ENCODE measurements around the gene C19orf73. TPM values are rescaled to one million over a fixed set of nuclear protein-coding genes. Genes with fewer than 3 reads are reported as not detected.
A peak's percentile ranks its signal among the peaks of the same experiment; 100 is the strongest.

The C19orf73 gene
- total RNA-seq, 1 experiment from 2014 or later: 1.5 TPM

DNA sequence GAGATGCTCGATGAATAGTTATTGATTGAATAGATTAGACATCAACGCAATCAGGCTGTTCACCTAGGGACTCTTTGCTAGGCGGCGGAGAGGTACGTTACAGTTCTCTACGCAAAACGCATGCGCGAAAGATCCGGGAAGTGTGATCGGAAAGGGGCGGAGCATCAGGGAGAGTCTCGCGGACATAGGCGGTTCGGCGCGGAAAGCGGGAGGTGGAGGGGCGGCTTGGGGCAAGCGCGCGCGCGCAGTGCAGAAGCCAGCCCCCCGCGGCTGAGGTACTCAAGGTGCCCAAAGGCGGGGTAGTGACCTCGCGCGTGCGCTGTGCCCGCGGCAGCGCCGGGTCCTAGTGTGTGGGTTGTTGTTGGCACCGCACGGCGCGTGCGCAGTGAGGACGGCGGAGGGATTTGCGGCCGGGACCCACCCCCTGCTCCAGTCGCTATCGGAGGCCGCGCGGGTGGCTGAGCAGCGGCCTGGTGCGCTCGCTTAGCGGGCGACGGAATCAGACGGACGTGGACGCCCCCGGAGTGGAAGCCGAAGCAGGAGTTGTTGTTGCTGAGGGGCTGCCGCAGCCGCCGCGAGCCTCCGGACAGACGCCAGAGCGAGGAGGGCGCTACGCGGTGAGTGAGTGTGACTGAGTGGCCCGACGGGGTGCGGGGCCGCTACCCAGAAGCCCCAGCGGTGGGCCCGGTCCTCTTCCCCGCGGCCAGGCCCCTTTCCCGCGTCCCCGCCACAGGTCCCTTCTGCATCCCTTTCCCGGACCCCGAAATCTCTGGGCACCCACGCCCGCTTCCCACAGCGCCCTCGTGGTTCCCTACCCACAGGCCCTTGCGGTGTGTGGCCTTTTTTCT is 33.7 kb downstream of the C19orf73 start, which contains the start of gene SNRNP70:
TSS of gene SNRNP70 (plus strand) at position 432 of the 848 bp plus-strand sequence. CDS start 964 bp downstream, outside the sequence.
- Histone ChIP-seq H3F3A (ENCODE audit: insufficient read depth, low read depth) (peaks cover 14% of the 10 kb centered on the region; the same call in 1 of the 2 replicates), H3K36me3 (ENCODE audit: low read depth) (peaks cover 25% of the 10 kb centered on the region), H3K27ac (peak within 1 kb of the TSS; percentile 41), H3K9me3 (ENCODE audit: insufficient read depth, low read depth) (no peaks in the 10 kb centered on the region), H3K4me1 (replicated peaks; ENCODE audit: insufficient read depth) (peaks cover 15% of the 10 kb centered on the region), H3K9me2 (ENCODE audit: insufficient read depth) (no peaks in the 10 kb centered on the region), H3K27me3 (ENCODE audit: insufficient read depth, low read depth) (no peaks in the 10 kb centered on the region), H3K4me2 (peak within 1 kb of the TSS; percentile 100), H3K4me3 (peak within 1 kb of the TSS; percentile 77), H2AFZ (peak within 1 kb of the TSS; percentile 90), H3K79me2 (ENCODE audit: low read depth) (peaks cover 50% of the 10 kb centered on the region), H4K20me1 (ENCODE audit: insufficient read depth) (peaks cover 47% of the 10 kb centered on the region)
- ChIA-PET CTCF (no interaction called here), POLR2A (ENCODE audit: unreplicated experiment) (no interaction called here)
- BruUV-seq (replicated peaks): no TSS peak
- TF ChIP-seq EZH2 (IDR thresholded peaks at IDR 0.05; ENCODE audit: low read depth): no peak
- TF ChIP-seq, protein P1, sequence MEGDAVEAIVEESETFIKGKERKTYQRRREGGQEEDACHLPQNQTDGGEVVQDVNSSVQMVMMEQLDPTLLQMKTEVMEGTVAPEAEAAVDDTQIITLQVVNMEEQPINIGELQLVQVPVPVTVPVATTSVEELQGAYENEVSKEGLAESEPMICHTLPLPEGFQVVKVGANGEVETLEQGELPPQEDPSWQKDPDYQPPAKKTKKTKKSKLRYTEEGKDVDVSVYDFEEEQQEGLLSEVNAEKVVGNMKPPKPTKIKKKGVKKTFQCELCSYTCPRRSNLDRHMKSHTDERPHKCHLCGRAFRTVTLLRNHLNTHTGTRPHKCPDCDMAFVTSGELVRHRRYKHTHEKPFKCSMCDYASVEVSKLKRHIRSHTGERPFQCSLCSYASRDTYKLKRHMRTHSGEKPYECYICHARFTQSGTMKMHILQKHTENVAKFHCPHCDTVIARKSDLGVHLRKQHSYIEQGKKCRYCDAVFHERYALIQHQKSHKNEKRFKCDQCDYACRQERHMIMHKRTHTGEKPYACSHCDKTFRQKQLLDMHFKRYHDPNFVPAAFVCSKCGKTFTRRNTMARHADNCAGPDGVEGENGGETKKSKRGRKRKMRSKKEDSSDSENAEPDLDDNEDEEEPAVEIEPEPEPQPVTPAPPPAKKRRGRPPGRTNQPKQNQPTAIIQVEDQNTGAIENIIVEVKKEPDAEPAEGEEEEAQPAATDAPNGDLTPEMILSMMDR (conservative IDR thresholded peaks at IDR 0.05): 0 out of 2 replicates have a peak, but pooled peaks have one; percentile 27
- intact Hi-C loops (cut with micrococcal nuclease; ENCODE audit: unreplicated experiment): no loop called here
- peak; percentile 97 to 100 for DNase-seq

DNA sequence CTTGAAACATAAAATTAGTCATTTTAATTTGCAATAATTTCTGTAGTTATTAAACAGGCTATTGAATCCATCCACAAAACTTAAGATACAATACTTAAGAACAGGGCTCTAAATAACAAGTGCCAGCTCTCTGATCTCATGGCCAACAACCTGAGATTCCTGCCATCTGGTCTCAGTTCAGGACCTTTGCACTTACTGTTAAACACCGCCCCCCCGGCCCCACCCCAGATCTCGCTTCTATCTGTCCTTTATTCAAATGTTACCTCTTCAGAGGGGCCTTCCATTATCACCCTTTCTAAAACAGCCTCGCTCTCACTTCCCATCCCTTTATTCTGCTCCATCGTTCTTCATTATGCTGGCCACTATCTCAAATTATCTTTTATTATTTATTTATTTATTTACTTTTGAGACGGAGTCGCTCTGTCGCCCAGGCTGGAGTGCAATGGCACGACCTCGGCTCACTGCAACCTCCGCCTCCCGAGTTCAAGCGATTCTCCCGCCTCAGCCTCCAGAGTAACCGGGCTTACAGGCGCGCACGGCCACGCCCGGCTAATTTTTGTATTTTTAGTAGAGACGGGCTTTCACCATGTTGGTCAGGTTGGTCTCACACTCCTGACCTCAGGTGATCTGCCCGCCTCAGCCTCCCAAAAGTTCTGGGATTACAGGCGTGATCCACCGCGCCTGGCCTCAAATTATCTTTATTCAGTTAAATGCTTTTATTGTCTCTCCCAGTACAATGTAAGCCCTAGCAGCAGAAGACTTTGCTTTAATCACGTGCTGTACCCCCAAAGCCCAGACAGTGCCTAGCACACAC is 34.5 kb downstream of the C19orf73 start:
- H3K4me1 ChIP-seq (replicated peaks; ENCODE audit: insufficient read depth): peaks cover 15% of the 10 kb centered on the region
- 0 out of 2 replicates have a peak overlapping the region, but pooled peaks have one; percentile 14 for H3K27ac ChIP-seq
- H2AFZ ChIP-seq: peak overlapping the region; percentile 90
- H3F3A ChIP-seq (ENCODE audit: insufficient read depth, low read depth): peaks cover 12% of the 10 kb centered on the region; the same call in 1 of the 2 replicates
- peak overlapping the region; percentile 78 for H3K4me2 ChIP-seq
- intact Hi-C loops (cut with micrococcal nuclease; ENCODE audit: unreplicated experiment): no loop called here
- no peaks in the 10 kb centered on the region for H3K9me2 ChIP-seq (ENCODE audit: insufficient read depth)
- ChIA-PET POLR2A (ENCODE audit: unreplicated experiment) (no interaction called here), CTCF (no interaction called here)
- no peak for DNase-seq
- H3K79me2 ChIP-seq (ENCODE audit: low read depth): peaks cover 42% of the 10 kb centered on the region
- H3K4me3 ChIP-seq: peak overlapping the region; percentile 77
- peaks cover 16% of the 10 kb centered on the region for H3K36me3 ChIP-seq (ENCODE audit: low read depth)
- TSS peak; percentile 96 for BruUV-seq (replicated peaks)
- peaks cover 38% of the 10 kb centered on the region for H4K20me1 ChIP-seq (ENCODE audit: insufficient read depth)
- H3K9me3 ChIP-seq (ENCODE audit: insufficient read depth, low read depth): no peaks in the 10 kb centered on the region
- H3K27me3 ChIP-seq (ENCODE audit: insufficient read depth, low read depth): no peaks in the 10 kb centered on the region
- TF ChIP-seq EZH2 (IDR thresholded peaks at IDR 0.05; ENCODE audit: low read depth): no peak

DNA sequence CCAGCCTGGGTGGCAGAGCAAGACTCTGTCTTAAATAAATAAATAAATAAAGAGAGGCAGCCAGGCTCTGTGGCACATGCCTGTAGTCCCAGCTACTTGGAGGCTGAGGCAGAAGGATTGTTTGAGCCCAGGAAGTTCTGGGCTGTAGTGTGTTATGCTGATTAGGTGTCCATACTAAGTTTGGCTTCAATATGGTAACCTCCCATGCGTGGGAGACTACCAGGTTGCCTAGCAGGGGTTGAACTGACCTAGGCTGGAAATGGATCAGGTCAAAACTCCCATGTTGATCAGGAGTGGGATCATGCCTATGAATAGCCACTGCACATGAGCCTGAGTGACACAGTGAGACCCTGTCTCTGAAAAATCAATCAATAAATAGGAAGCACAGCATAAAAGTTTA is 37.7 kb downstream of the C19orf73 start:
- ChIA-PET POLR2A (ENCODE audit: unreplicated experiment) (no interaction called here), CTCF (no interaction called here)
- H3K27me3 ChIP-seq (ENCODE audit: insufficient read depth, low read depth): no peaks in the 10 kb centered on the region
- H3K9me3 ChIP-seq (ENCODE audit: insufficient read depth, low read depth): no peaks in the 10 kb centered on the region
- no peak overlapping the region for H3K4me3 ChIP-seq
- BruUV-seq (replicated peaks): no TSS peak
- no peaks in the 10 kb centered on the region; the same call in 1 of the 2 replicates for H3K36me3 ChIP-seq (ENCODE audit: low read depth)
- H3K27ac ChIP-seq: no peak overlapping the region
- no peak for DNase-seq
- peaks cover 10% of the 10 kb centered on the region for H3K79me2 ChIP-seq (ENCODE audit: low read depth)
- no peaks in the 10 kb centered on the region for H3K9me2 ChIP-seq (ENCODE audit: insufficient read depth)
- no peak for TF ChIP-seq EZH2 (IDR thresholded peaks at IDR 0.05; ENCODE audit: low read depth)
- TF ChIP-seq, protein P1 (conservative IDR thresholded peaks at IDR 0.05): no peak
- no peaks in the 10 kb centered on the region for H3K4me1 ChIP-seq (replicated peaks; ENCODE audit: insufficient read depth)
- H2AFZ ChIP-seq: no peak overlapping the region
- H4K20me1 ChIP-seq (ENCODE audit: insufficient read depth): peaks cover 7% of the 10 kb centered on the region
- H3F3A ChIP-seq (ENCODE audit: insufficient read depth, low read depth): no peaks in the 10 kb centered on the region; the same call in 1 of the 2 replicates
- H3K4me2 ChIP-seq: no peak overlapping the region
- intact Hi-C loops (cut with micrococcal nuclease; ENCODE audit: unreplicated experiment): no loop called here
